DND-41 (cell line): ENCODE data around the gene FAM171A1.

Source experiments
- ATAC-seq: fragments of 200-7000 bp; cut with Tn5 transposase; 3 replicates; pipeline ENCODE4 v1.9.1; 2021; ENCODE audit warnings: low read depth; ENCODE audit not compliant: insufficient read depth
- DNase-seq: peaks from one replicate; pipeline ENCODE4 v3.0.0-alpha.2; 2020
- H2AFZ ChIP-seq: 2 replicates; pipeline ENCODE4 v1.6.0; 2012; ENCODE audit warnings: low read depth, low read length
- H3K27ac ChIP-seq: 2 replicates; pipeline ENCODE4 v1.5.1; 2012; ENCODE audit warnings: low read length, inconsistent platforms
- H3K27me3 ChIP-seq: fragments of 200-600 bp; sonication (generic); 2 replicates; pipeline ENCODE4 v1.6.0; 2012; ENCODE audit warnings: low read length, mild to moderate bottlenecking, inconsistent platforms; ENCODE audit not compliant: insufficient read depth, poor library complexity
- H3K36me3 ChIP-seq: 2 replicates; pipeline ENCODE4 v1.5.1; 2012; ENCODE audit warnings: low read length, inconsistent platforms; ENCODE audit not compliant: insufficient read depth
- H3K4me1 ChIP-seq: 2 replicates; pipeline ENCODE4 v1.5.1; 2012; ENCODE audit warnings: mild to moderate bottlenecking, low read length; ENCODE audit not compliant: insufficient read depth
- H3K4me2 ChIP-seq: 2 replicates; pipeline ENCODE4 v1.6.0; 2012; ENCODE audit warnings: mild to moderate bottlenecking, moderate library complexity, low read length, inconsistent platforms; ENCODE audit not compliant: insufficient read depth
- H3K4me3 ChIP-seq, 2 experiments: fragments of 200-600 bp in 1 of 2; shearing (Covaris generic) in 1 of 2; 2 replicates each; pipeline ENCODE4 v1.5.1; 2012 to 2016; ENCODE audit warnings: inconsistent platforms in 2 of 2, low read length in 2 of 2, mild to moderate bottlenecking in 2 of 2, low read depth in 1 of 2, moderate library complexity in 1 of 2
- H3K79me2 ChIP-seq: 2 replicates; pipeline ENCODE4 v1.6.0; 2012; ENCODE audit warnings: low read length, inconsistent platforms; ENCODE audit not compliant: insufficient read depth
- H3K9ac ChIP-seq: 2 replicates; pipeline ENCODE4 v1.6.0; 2012; ENCODE audit warnings: low read depth, mild to moderate bottlenecking, inconsistent platforms, low read length, moderate library complexity
- H3K9me3 ChIP-seq: 2 replicates; pipeline ENCODE4 v1.5.1; 2012; ENCODE audit warnings: low read length, moderate library complexity, mild to moderate bottlenecking, inconsistent platforms; ENCODE audit not compliant: insufficient read depth, severe bottlenecking
- H4K20me1 ChIP-seq: 2 replicates; pipeline ENCODE4 v1.6.0; 2012; ENCODE audit warnings: low read length; ENCODE audit not compliant: insufficient read depth
- CTCF ChIP-seq: IDR thresholded peaks from 2 replicates; pipeline ENCODE4 v1.5.1; 2012; ENCODE audit warnings: borderline replicate concordance, low read length, moderate library complexity, mild to moderate bottlenecking; ENCODE audit not compliant: poor library complexity, severe bottlenecking; ENCODE audit errors: extremely low read depth
- EZH2 ChIP-seq: IDR thresholded peaks from 3 replicates; pipeline ENCODE4 v1.6.1; 2012; ENCODE audit warnings: borderline replicate concordance, low read depth, mild to moderate bottlenecking, moderate library complexity, low read length, inconsistent platforms; ENCODE audit not compliant: severe bottlenecking

The FAM171A1 gene

DNA sequence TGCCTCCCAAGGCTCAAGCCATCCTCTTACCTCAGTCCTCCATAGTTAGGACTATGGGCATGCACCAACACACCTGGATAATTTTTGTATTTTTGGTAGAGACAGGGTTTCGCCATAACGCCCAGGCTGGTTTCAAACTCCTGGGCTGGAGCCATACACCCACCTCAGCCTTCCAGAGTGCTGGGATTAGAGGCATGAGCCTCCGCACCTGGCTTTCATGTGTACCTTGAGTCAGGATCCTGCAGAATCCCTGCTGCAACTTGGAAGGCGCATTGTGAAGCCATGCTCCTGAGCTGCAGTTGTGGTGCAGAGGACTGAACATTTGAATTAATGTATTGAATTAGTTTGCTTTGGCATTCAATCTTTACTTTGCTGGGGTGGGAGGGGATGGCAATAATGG lies 173.2 kb downstream of the FAM171A1 start:
- Histone ChIP-seq H3K9ac (no peak overlapping the region), H3K4me1 (no peaks in the 10 kb centered on the region), H3K79me2 (no peaks in the 10 kb centered on the region), H3K27me3 (no peaks in the 10 kb centered on the region), H2AFZ (peak overlapping the region; percentile 26; the same call in 1 of the 2 replicates), H3K36me3 (no peaks in the 10 kb centered on the region), H4K20me1 (no peaks in the 10 kb centered on the region), H3K4me3 (no peak overlapping the region), H3K9me3 (no peaks in the 10 kb centered on the region), H3K4me2 (no peak overlapping the region), H3K27ac (no peak overlapping the region)
- TF ChIP-seq CTCF = no peak
- TF ChIP-seq EZH2 = no peak
- ATAC-seq (no peak), DNase-seq (no peak)

DNA sequence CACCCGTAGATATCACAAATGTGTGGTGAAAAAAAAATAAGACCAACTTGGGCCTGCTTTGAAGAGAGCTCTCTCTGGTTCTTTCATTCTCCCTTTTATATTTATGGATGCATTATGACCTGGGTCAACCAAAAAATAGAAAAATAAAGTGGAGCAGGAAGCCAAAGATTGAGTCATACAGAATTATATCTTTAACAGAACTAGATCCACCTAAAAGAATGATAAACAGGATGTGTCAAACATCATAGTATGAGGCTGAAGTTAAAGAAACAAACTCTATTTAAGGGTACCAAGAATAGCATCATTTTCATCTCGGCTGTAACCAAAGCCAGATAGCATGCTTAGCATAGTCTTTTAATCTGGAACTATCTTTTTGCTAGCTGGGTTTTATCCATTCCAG lies 173.8 kb downstream of the FAM171A1 start:
- no peak overlapping the region for H2AFZ ChIP-seq
- H3K4me1 ChIP-seq = no peaks in the 10 kb centered on the region
- no peaks in the 10 kb centered on the region for H3K27me3 ChIP-seq
- no peak for ATAC-seq
- H3K9ac ChIP-seq = no peak overlapping the region
- H3K4me2 ChIP-seq = no peak overlapping the region
- H3K36me3 ChIP-seq = no peaks in the 10 kb centered on the region
- no peaks in the 10 kb centered on the region for H3K9me3 ChIP-seq
- H4K20me1 ChIP-seq = no peaks in the 10 kb centered on the region
- TF ChIP-seq CTCF = no peak
- TF ChIP-seq EZH2 = no peak
- no peak for DNase-seq
- H3K27ac ChIP-seq = no peak overlapping the region
- no peaks in the 10 kb centered on the region for H3K79me2 ChIP-seq
- no peak overlapping the region for H3K4me3 ChIP-seq

DNA sequence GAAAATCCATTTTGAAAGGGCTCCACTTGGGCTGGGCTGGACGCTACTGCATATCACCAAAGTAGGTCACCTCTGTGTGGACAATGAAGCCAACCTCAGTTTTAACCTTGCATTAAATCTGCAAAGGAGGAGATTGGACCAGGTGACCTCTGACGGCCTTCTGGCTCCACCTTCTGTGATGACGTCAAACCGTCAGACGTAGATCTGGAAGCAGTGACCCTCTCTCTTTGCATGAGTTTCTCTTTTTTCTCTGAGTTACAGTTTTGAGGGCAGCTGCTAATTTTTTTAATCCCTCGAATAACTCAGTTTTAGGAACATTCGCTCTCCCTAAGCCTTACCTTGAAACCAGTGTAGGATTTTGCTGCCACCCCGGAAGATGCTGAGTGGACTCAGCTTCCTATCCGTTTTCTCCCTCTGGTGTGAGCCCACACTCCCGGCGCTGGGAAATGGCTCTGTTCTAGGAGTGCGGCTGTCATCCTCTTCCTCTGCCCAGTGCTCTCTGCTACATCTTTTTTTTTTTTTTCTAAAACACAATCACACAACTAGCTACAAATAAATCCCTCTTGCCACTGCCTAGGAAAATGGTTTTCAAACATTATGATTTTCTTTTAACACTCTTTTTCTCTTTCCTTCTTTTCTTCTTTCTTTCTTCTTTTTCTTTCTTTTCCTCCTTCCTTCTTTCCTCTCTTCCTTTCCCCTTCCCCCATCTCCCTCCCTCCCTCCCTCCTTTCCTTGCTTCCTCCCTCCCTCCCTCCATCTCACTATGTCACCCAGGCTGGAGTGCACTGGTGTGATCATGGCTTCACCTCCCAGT lies 174.9 kb downstream of the FAM171A1 start:
- no peaks in the 10 kb centered on the region for H3K79me2 ChIP-seq
- H3K4me1 ChIP-seq = no peaks in the 10 kb centered on the region
- H3K9me3 ChIP-seq = no peaks in the 10 kb centered on the region
- TF ChIP-seq EZH2 = no peak
- TF ChIP-seq CTCF = no peak
- ATAC-seq (no peak), DNase-seq (no peak)
- H3K36me3 ChIP-seq = no peaks in the 10 kb centered on the region
- H3K9ac ChIP-seq = no peak overlapping the region
- H3K27ac ChIP-seq = no peak overlapping the region
- no peaks in the 10 kb centered on the region for H3K27me3 ChIP-seq
- H3K4me2 ChIP-seq = no peak overlapping the region
- H2AFZ ChIP-seq = no peak overlapping the region
- no peaks in the 10 kb centered on the region for H4K20me1 ChIP-seq
- H3K4me3 ChIP-seq = no peak overlapping the region
